ENCODE data around the gene VANGL1. TPM values are rescaled to one million over a fixed set of nuclear protein-coding genes. Genes with fewer than 3 reads are reported as not detected.

The VANGL1 gene
- total RNA-seq, 1 donor from 2014 or later: 15.3 TPM

GRCh38 chr1:115642168-115643072 lies 650 bp downstream of the VANGL1 start:
- H3K4me3 ChIP-seq (ENCODE audit: low read depth, low read length): peak overlapping the region; percentile 82
- FAIRE-seq (no peak), DNase-seq (ENCODE audit: low read depth) (peak; percentile 58)
- peak; percentile 44 for TF ChIP-seq CTCF (IDR thresholded peaks at IDR 0.05; ENCODE audit: insufficient read depth, low read length, severe bottlenecking)
- H3K36me3 ChIP-seq (ENCODE audit: control insufficient read depth, insufficient read depth, low read length): no peaks in the 10 kb centered on the region
- H3K27me3 ChIP-seq (ENCODE audit: control insufficient read depth, insufficient read depth, low read length): no peaks in the 10 kb centered on the region

- H3K27me3 ChIP-seq (ENCODE audit: control insufficient read depth, insufficient read depth, low read length): no peaks in the 10 kb centered on the region
- no peaks in the 10 kb centered on the region for H3K36me3 ChIP-seq (ENCODE audit: control insufficient read depth, insufficient read depth, low read length)
- FAIRE-seq (no peak), DNase-seq (ENCODE audit: low read depth) (no peak)
- H3K4me3 ChIP-seq (ENCODE audit: low read depth, low read length): peak overlapping the region; percentile 82
- TF ChIP-seq CTCF (IDR thresholded peaks at IDR 0.05; ENCODE audit: insufficient read depth, low read length, severe bottlenecking): no peak
Measured at GRCh38 chr1:115643225-115643624, 1.5 kb downstream of the VANGL1 start.

GRCh38 chr1:115643666-115644065 lies 1.9 kb downstream of the VANGL1 start:
- TF ChIP-seq CTCF (IDR thresholded peaks at IDR 0.05; ENCODE audit: insufficient read depth, low read length, severe bottlenecking): no peak
- H3K36me3 ChIP-seq (ENCODE audit: control insufficient read depth, insufficient read depth, low read length): no peaks in the 10 kb centered on the region
- H3K4me3 ChIP-seq (ENCODE audit: low read depth, low read length): no peak overlapping the region
- DNase-seq (ENCODE audit: low read depth): no peak
- H3K27me3 ChIP-seq (ENCODE audit: control insufficient read depth, insufficient read depth, low read length): no peaks in the 10 kb centered on the region
- FAIRE-seq: no peak

- Histone ChIP-seq H3K36me3 (ENCODE audit: control insufficient read depth, insufficient read depth, low read length) (no peaks in the 10 kb centered on the region), H3K4me3 (ENCODE audit: low read depth, low read length) (no peak overlapping the region), H3K27me3 (ENCODE audit: control insufficient read depth, insufficient read depth, low read length) (no peaks in the 10 kb centered on the region)
- FAIRE-seq (no peak), DNase-seq (ENCODE audit: low read depth) (no peak)
- TF ChIP-seq CTCF (IDR thresholded peaks at IDR 0.05; ENCODE audit: insufficient read depth, low read length, severe bottlenecking): no peak
Measured at GRCh38 chr1:115644109-115644508, 2.3 kb downstream of the VANGL1 start.

DNA sequence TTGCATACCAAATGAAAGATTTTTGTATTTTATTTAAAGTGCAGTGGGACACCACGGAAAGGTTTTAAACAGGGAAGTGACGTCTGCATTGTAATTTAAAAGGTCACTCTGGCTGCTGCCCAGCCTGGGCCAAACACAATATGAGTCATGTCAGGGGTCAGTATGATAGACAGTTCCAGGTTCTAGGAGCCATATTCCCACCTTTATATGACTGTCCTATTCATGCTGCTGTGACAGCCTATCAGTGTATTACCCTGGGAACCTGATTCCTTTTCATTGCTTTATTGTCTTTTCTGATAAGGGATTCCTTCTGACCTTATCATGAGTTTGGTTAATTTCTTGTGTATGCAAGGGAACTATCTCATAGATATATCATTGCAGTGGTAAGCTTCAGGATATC lies 5.3 kb downstream of the VANGL1 start:
- no peaks in the 10 kb centered on the region for H3K27me3 ChIP-seq (ENCODE audit: control insufficient read depth, insufficient read depth, low read length)
- H3K4me3 ChIP-seq (ENCODE audit: low read depth, low read length): no peak overlapping the region
- H3K36me3 ChIP-seq (ENCODE audit: control insufficient read depth, insufficient read depth, low read length): no peaks in the 10 kb centered on the region
- TF ChIP-seq CTCF (IDR thresholded peaks at IDR 0.05; ENCODE audit: insufficient read depth, low read length, severe bottlenecking): no peak
- no peak for DNase-seq (ENCODE audit: low read depth)
- no peak for FAIRE-seq
